ENCODE results near the gene FAM237B.
"Not testable (repeated sequence)": the region's sequence is repeated elsewhere in the genome, so short reads cannot be mapped to it uniquely, and the experiment has no call there.

FAM237B gene

GRCh38 chr7:90337106-90337505 lies 16.0 kb upstream of the FAM237B start:
- H3K36me3 ChIP-seq (replicated peaks; ENCODE audit: low read depth, low read length) = no peaks in the 10 kb centered on the region
- H3K27me3 ChIP-seq (ENCODE audit: low read depth, low read length) = no peaks in the 10 kb centered on the region
- H3K4me2 ChIP-seq (ENCODE audit: low read length) = no peak overlapping the region
- H3K4me3 ChIP-seq (ENCODE audit: low read length) = no peak overlapping the region
- H3K9me3 ChIP-seq (ENCODE audit: insufficient read depth, low read length) = no peaks in the 10 kb centered on the region
- H4K20me1 ChIP-seq (ENCODE audit: insufficient read depth, low read length) = no peaks in the 10 kb centered on the region
- no peaks in the 10 kb centered on the region for H3K4me1 ChIP-seq (ENCODE audit: low read length)
- no peak overlapping the region for H3K9ac ChIP-seq (ENCODE audit: low read length)
- H3K27ac ChIP-seq (ENCODE audit: low read length) = no peak overlapping the region
- no peak for TF ChIP-seq EZH2phosphoT487 (IDR thresholded peaks at IDR 0.05; ENCODE audit: low read depth)
- TF ChIP-seq, protein P1, sequence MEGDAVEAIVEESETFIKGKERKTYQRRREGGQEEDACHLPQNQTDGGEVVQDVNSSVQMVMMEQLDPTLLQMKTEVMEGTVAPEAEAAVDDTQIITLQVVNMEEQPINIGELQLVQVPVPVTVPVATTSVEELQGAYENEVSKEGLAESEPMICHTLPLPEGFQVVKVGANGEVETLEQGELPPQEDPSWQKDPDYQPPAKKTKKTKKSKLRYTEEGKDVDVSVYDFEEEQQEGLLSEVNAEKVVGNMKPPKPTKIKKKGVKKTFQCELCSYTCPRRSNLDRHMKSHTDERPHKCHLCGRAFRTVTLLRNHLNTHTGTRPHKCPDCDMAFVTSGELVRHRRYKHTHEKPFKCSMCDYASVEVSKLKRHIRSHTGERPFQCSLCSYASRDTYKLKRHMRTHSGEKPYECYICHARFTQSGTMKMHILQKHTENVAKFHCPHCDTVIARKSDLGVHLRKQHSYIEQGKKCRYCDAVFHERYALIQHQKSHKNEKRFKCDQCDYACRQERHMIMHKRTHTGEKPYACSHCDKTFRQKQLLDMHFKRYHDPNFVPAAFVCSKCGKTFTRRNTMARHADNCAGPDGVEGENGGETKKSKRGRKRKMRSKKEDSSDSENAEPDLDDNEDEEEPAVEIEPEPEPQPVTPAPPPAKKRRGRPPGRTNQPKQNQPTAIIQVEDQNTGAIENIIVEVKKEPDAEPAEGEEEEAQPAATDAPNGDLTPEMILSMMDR (IDR thresholded peaks at IDR 0.05; ENCODE audit: low read depth, low read length) = no peak
- H2AFZ ChIP-seq (ENCODE audit: low read depth, low read length) = no peak overlapping the region
- H3K79me2 ChIP-seq (ENCODE audit: low read length) = no peaks in the 10 kb centered on the region

GRCh38 chr7:90334926-90335325 lies 13.8 kb upstream of the FAM237B start:
- H3K27me3 ChIP-seq (ENCODE audit: low read depth, low read length); H3K9me3 ChIP-seq (ENCODE audit: insufficient read depth, low read length); H4K20me1 ChIP-seq (ENCODE audit: insufficient read depth, low read length); H3K4me1 ChIP-seq (ENCODE audit: low read length); H3K4me2 ChIP-seq (ENCODE audit: low read length); H3K27ac ChIP-seq (ENCODE audit: low read length); H3K9ac ChIP-seq (ENCODE audit: low read length); H3K4me3 ChIP-seq (ENCODE audit: low read length); H3K36me3 ChIP-seq (replicated peaks; ENCODE audit: low read depth, low read length); H3K79me2 ChIP-seq (ENCODE audit: low read length); H2AFZ ChIP-seq (ENCODE audit: low read depth, low read length): not testable (repeated sequence)

DNA sequence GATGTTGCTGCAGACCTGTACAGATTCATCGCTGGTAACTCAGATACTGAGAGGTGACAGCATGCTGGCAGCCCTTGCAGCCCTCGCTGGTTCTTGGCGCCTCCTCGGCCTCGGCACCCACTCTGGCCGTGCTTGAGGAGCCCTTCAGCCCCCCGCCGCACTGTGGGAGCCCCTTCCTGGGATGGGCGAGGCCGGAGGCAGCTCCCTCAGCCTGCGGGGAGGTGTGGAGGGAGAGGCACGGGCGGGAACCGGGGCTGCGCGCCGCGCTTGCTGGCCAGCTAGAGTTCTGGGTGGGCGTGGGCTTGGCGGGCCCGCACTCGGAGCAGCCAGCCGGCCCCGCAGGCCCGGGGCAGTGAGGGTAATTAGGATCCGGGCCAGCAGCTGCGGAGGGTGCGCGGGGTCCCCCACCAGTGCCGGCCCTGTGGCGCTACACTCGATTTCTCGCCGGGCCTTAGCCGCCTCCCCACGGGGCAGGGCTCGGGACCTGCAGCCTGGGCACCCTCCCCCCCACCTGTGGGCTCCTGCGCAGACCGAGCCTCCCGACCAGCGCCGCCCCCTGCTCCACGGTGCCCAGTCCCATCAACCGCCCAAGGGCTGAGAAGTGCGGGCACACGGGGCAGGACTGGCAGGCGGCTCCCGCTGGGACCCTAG lies 13.2 kb upstream of the FAM237B start:
- Histone ChIP-seq H4K20me1 (ENCODE audit: insufficient read depth, low read length) (no peaks in the 10 kb centered on the region), H3K9me3 (ENCODE audit: insufficient read depth, low read length) (no peaks in the 10 kb centered on the region), H3K4me1 (ENCODE audit: low read length) (no peaks in the 10 kb centered on the region), H3K27ac (ENCODE audit: low read length) (no peak overlapping the region), H3K9ac (ENCODE audit: low read length) (no peak overlapping the region), H3K79me2 (ENCODE audit: low read length) (no peaks in the 10 kb centered on the region), H3K36me3 (replicated peaks; ENCODE audit: low read depth, low read length) (no peaks in the 10 kb centered on the region), H3K27me3 (ENCODE audit: low read depth, low read length) (no peaks in the 10 kb centered on the region), H2AFZ (ENCODE audit: low read depth, low read length) (no peak overlapping the region), H3K4me2 (ENCODE audit: low read length) (no peak overlapping the region), H3K4me3 (ENCODE audit: low read length) (no peak overlapping the region)
- TF ChIP-seq, protein P1 (IDR thresholded peaks at IDR 0.05; ENCODE audit: low read depth, low read length) = no peak
- no peak for TF ChIP-seq EZH2phosphoT487 (IDR thresholded peaks at IDR 0.05; ENCODE audit: low read depth)

DNA sequence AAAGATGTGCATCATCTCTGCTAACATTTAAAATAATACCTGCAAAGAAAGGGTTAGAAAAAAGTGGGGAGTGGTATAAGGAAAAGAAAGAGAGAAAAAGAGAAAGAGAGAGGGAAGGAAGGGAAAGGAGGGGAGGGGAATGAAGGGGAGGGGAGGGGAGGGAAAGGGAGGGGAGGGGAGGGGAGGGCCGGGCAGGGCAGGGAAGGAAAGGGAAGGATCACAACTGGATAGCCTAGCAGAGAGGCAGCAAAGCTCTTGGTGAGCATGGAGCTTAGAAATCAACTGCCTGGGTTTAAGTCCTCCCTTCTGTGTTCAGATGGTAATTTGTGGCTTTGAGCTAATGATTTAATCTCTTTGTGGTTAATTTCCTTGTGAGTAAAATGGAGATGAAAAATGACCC lies 5.4 kb upstream of the FAM237B start:
- Histone ChIP-seq H3K79me2 (ENCODE audit: low read length) (no peaks in the 10 kb centered on the region), H3K4me3 (ENCODE audit: low read length) (no peak overlapping the region), H3K4me2 (ENCODE audit: low read length) (no peak overlapping the region), H3K36me3 (replicated peaks; ENCODE audit: low read depth, low read length) (no peaks in the 10 kb centered on the region), H3K9ac (ENCODE audit: low read length) (no peak overlapping the region), H3K4me1 (ENCODE audit: low read length) (no peaks in the 10 kb centered on the region), H4K20me1 (ENCODE audit: insufficient read depth, low read length) (no peaks in the 10 kb centered on the region), H3K27ac (ENCODE audit: low read length) (no peak overlapping the region), H2AFZ (ENCODE audit: low read depth, low read length) (no peak overlapping the region), H3K27me3 (ENCODE audit: low read depth, low read length) (0 out of 2 replicates have a peak, but pooled peaks cover 3% of the 10 kb centered on the region), H3K9me3 (ENCODE audit: insufficient read depth, low read length) (no peaks in the 10 kb centered on the region)
- no peak for TF ChIP-seq EZH2phosphoT487 (IDR thresholded peaks at IDR 0.05; ENCODE audit: low read depth)
- TF ChIP-seq, protein P1 (IDR thresholded peaks at IDR 0.05; ENCODE audit: low read depth, low read length) = no peak
